ENCODE results near the gene BCL3. TPM values are rescaled to one million over a fixed set of nuclear protein-coding genes. Genes with fewer than 3 reads are reported as not detected.
"Not testable (repeated sequence)": the region's sequence is repeated elsewhere in the genome, so short reads cannot be mapped to it uniquely, and the experiment has no call there.

Gene BCL3
- total RNA-seq, 4 donors from 2014 or later = 13.2 to 37.7 (median 16.4) TPM

DNA sequence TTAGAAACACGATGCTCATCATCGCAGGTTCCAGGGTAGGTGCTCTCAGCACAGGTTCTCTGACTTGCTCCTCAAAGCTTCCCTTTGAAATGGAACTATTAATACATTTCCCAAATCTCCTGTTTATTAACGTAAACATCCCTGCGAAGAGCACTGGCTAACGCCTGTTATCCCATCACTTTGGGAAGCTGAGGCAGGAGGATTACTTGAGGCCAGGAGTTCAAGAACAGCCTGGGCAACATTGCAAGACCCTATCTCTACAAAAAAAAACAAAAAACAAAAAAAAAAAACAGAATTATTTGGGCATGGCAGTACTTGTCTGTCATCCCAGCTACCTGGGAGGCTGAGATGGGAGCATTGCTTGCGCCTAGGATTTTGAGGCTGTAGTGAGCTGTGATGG, 30.9 kb upstream of the BCL3 start:
- Histone ChIP-seq H3K36me3 (no peaks in the 10 kb centered on the region), H3K27ac (peak overlapping the region in 2 of 4 donors; percentile 80 to 87), H3K4me1 (peaks cover 0 to 37% (median 12%) of the 10 kb centered on the region in 3 donors), H3K27me3 (no peaks in the 10 kb centered on the region), H3K4me3 (no peak overlapping the region), H3K9me3 (peaks cover 0 to 8% (median 0%) of the 10 kb centered on the region in 3 donors)
- no peak for ATAC-seq
- WGBS, 2 donors (ENCODE audit: low coverage in 1 of 2) = 72 to 78% methylated on average over 4 to 6 of the region's 6 CpGs
- TF ChIP-seq EP300 (IDR thresholded peaks at IDR 0.05) (no peak), POLR2A (IDR thresholded peaks at IDR 0.05) (no peak), CTCF (IDR thresholded peaks at IDR 0.05) (no peak), POLR2AphosphoS5 (IDR thresholded peaks at IDR 0.05) (no peak)

DNA sequence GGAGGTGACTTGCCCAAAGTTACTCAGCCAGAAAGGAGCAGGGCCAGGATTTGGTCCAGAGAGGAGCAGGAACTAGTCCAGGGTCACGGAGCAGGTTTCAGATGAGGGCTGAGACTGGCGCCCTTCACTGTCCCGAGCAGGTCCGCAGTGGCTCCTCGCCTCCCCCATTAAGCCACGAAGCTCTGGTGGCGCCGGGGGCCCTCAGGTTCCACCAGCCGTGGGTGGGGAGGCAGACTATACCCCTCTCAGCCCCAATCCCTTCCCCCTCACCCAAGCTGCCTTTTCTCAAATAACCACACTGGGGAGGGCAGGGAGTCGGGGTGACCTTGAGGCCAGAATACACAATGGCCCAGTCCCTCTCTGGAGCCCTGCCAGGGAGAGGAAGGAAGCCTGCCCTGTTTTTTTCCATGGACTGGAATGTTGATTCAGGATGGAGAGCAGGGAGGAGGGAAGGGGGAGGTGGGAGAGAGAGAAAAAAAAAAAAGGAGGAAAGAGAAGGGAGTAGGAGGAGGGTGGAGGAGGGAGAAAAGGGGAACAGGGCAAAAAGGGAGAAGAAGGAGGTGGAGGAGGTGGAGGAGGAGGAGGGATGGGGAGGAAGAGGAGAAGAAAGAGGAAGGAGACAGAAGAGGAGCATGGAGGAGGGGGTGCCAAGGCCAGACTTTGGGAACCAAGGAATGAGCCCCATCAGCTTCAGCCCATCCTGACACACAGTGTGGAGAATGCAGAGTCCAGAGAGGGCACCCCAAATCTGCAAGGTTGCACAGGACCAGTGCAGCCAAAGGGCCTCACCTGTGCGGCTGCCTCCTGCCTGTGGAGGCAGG, 29.9 kb upstream of the BCL3 start:
- peak; percentile 23 for TF ChIP-seq POLR2AphosphoS5 (IDR thresholded peaks at IDR 0.05)
- TF ChIP-seq CTCF (IDR thresholded peaks at IDR 0.05) = no peak
- TF ChIP-seq POLR2A (IDR thresholded peaks at IDR 0.05) = no peak
- no peak for TF ChIP-seq EP300 (IDR thresholded peaks at IDR 0.05)
- 21 to 35% methylated on average over 8 to 9 of the region's 11 CpGs for WGBS, 2 donors (ENCODE audit: low coverage in 1 of 2)
- Histone ChIP-seq H3K4me3 (no peak overlapping the region), H3K4me1 (peaks cover 0 to 45% (median 15%) of the 10 kb centered on the region in 3 donors), H3K36me3 (no peaks in the 10 kb centered on the region), H3K27me3 (no peaks in the 10 kb centered on the region), H3K9me3 (peaks cover 0 to 8% (median 0%) of the 10 kb centered on the region in 3 donors), H3K27ac (peak overlapping the region; percentile 66 to 88 (median 84))
- ATAC-seq = peak; percentile 83

- Histone ChIP-seq H3K4me3 (no peak overlapping the region), H3K27ac (peak overlapping the region in 3 of 4 donors; percentile 80 to 88 (median 87)), H3K27me3 (no peaks in the 10 kb centered on the region), H3K4me1 (peaks cover 0 to 51% (median 19%) of the 10 kb centered on the region in 3 donors), H3K9me3 (peaks cover 0 to 8% (median 0%) of the 10 kb centered on the region in 3 donors), H3K36me3 (no peaks in the 10 kb centered on the region)
- no peak for TF ChIP-seq POLR2A (IDR thresholded peaks at IDR 0.05)
- WGBS, 2 donors (ENCODE audit: low coverage in 1 of 2) = 67 to 80% methylated on average over 1 to 3 of the region's 8 CpGs
- no peak for ATAC-seq
Observed at GRCh38 chr19:44719262-44719701, 29.2 kb upstream of the BCL3 start.

DNA sequence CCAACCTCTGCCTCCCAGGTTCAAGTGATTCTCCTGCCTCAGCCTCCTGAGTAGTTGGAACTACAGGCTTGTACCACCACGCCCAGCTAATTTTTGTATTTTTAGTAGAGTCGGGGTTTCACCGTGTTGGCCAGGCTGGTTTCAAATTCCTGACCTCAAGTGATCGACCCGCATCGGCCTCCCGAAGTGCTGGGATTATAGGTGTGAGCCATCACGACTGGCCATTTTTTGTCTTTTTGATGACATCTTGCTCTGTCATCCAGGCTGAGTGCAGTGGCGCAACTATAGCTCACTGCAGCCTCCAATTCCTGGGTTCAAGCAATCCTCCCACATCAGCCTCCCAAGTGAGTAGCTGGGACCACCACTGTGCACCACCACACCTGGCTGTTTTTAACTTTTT, 28.1 kb upstream of the BCL3 start:
- H3K4me1 ChIP-seq = peaks cover 0 to 62% (median 19%) of the 10 kb centered on the region in 3 donors
- WGBS, 2 donors (ENCODE audit: low coverage in 1 of 2) = 92 to 95% methylated on average over 6 to 8 of the region's 9 CpGs
- H3K36me3 ChIP-seq = not testable (repeated sequence)

GRCh38 chr19:44720945-44721344, 27.6 kb upstream of the BCL3 start:
- no peaks in the 10 kb centered on the region for H3K36me3 ChIP-seq
- ATAC-seq = no peak
- H3K27ac ChIP-seq = no peak overlapping the region
- H3K27me3 ChIP-seq = no peaks in the 10 kb centered on the region
- peaks cover 0 to 63% (median 19%) of the 10 kb centered on the region in 3 donors for H3K4me1 ChIP-seq
- 81 to 100% methylated on average over 2 to 6 of the region's 6 CpGs for WGBS, 2 donors (ENCODE audit: low coverage in 1 of 2)
- no peak overlapping the region for H3K4me3 ChIP-seq
- TF ChIP-seq POLR2AphosphoS5 (IDR thresholded peaks at IDR 0.05) (no peak), POLR2A (IDR thresholded peaks at IDR 0.05) (no peak), CTCF (IDR thresholded peaks at IDR 0.05) (no peak), EP300 (IDR thresholded peaks at IDR 0.05) (no peak)
- H3K9me3 ChIP-seq = no peaks in the 10 kb centered on the region

More for the DNA sequence above, 28.1 kb upstream of the BCL3 start:
- H3K4me3 ChIP-seq, H3K9me3 ChIP-seq, H3K27me3 ChIP-seq, H3K27ac ChIP-seq, ATAC-seq: not testable (repeated sequence)

DNA sequence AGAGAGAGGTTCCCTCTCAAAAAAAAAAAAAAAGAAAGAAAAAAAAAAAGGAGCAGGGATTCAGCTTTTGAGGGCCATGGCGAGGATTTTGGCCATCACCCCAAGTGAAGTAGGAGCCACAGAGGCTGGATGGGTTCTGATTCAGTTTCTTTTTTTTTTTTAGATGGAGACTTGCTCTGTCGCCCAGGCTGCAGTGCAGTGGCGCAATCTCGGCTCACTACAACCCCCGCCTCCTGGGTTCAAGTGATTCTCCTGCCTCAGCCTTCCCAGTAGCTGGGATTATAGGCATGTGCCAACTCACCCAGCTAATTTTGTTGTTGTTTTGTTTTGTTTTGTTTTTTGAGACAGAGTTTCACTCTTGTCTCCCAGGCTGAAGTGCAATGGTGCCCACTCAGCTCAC, 27.1 kb upstream of the BCL3 start:
- not testable (repeated sequence) for H3K27me3 ChIP-seq, H3K4me3 ChIP-seq, H3K9me3 ChIP-seq, H3K36me3 ChIP-seq, ATAC-seq
- peaks cover 0 to 63% (median 19%) of the 10 kb centered on the region in 3 donors for H3K4me1 ChIP-seq
- 80 to 88% methylated on average over 5 of the region's 5 CpGs for WGBS, 2 donors (ENCODE audit: low coverage in 1 of 2)
- H3K27ac ChIP-seq = peak overlapping the region in 1 of 4 donors; percentile 31
